DMS53 treated with DMSO at 0.1 percent for 48 hours (cell line): Measurements from ENCODE around the gene MRPL41.
"Not testable (repeated sequence)": the region's sequence is repeated elsewhere in the genome, so short reads cannot be mapped to it uniquely, and the experiment has no call there.

Source experiments
- DNase-seq: peaks from one replicate; lab custom pipeline; 2025; ENCODE audit not compliant: unreplicated experiment; lab: John Stamatoyannopoulos, UW

MRPL41 gene

DNA sequence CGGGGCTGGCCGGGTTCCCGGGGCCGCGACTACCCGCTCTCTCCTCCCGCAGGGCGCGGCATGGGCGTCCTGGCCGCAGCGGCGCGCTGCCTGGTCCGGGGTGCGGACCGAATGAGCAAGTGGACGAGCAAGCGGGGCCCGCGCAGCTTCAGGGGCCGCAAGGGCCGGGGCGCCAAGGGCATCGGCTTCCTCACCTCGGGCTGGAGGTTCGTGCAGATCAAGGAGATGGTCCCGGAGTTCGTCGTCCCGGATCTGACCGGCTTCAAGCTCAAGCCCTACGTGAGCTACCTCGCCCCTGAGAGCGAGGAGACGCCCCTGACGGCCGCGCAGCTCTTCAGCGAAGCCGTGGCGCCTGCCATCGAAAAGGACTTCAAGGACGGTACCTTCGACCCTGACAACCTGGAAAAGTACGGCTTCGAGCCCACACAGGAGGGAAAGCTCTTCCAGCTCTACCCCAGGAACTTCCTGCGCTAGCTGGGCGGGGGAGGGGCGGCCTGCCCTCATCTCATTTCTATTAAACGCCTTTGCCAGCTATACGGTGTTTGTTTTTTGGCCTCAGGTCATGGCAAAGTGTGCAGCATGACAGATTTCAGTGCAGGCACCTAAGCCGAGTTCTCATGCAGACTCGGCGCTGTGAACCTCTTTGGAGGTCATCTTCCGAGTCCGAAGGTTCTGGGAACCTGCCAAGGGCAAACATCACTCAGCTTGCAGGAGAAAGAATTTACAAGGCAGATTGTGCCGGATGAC lies 516 bp downstream of the MRPL41 start:
- DNase-seq, result peak; percentile 34

GRCh38 chr9:137553654-137554053 lies 2.0 kb downstream of the MRPL41 start:
- not testable (repeated sequence) for DNase-seq

GRCh38 chr9:137554349-137554748 lies 2.7 kb downstream of the MRPL41 start:
- DNase-seq, result no peak

DNA sequence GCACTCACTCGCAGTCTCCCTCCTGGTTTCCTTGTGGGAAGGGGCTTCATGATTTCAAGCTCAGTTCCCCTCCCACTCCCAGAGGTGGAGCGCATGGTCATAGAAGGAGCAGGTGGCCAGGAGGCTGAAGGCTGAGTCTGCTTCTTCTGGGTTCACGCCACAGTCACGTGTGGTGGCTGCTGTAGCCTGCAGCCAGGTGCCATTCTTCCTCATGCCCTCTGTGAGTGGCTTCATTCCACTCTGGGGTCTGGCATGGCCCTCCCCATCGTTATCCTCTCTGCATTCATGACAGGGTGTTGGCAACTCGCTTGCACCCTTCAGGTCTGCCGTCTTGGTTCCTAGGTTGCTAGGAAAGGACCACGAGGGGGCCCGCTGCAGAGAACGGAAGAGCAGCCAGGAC lies 3.5 kb downstream of the MRPL41 start:
- DNase-seq, result no peak

DNA sequence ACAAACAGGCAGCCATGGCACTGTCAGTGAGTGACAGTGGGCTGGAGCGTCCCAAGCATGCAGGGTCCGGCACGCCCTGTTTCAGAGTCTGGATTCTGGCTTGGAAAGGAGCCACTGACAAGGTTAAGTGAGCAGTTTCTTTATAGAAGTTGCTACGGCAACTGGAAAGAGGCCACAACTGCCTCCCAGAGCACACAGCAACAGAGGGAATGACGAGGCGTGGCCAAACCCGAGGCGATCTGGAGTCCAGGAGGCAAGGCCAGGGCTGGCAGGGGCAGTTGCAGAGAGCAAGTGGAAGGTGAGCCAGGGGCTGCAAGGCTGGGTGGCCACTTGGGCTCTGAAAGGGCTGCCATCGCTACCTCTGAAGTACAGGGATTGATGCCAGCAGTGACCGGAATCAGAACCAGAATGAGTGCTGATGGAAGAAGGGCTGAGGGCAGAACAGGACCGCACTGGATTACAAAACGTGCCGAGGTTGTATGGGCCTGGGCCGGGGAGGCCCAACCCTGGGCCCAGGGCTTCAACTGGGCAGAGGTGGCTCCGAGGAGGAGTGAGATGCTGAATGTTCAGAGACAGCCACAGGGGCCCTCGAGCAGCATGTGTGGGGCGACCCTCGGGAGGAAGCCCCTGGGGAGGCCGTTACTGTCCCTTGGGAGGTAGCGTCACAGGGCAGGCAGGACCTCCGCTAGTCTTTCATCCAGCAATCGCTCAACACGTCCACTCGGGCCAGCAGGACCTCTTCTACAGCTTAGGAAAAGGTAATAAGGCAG lies 4.6 kb downstream of the MRPL41 start:
- no peak for DNase-seq

GRCh38 chr9:137558127-137558526 lies 6.4 kb downstream of the MRPL41 start:
- DNase-seq, result no peak

DNA sequence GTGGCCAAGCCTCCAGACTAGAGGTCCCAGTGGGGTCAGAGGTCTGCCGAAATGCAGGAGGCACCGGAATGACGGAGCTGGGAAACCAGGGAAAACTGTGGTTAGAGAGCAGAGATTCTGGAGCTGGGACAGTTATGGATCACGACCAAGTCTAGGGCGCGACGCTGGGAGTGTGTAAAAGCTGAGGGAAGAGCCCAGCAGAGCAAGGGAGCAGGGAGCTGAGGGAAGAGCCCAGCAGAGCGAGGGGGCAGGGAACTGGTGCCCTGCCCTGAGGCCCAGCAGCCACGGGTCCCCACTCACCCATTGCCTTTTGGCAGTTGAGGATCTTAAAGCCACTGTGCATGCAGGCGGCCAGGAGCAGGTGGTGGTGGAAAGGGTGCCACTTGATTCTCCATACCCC lies 12.5 kb downstream of the MRPL41 start:
- DNase-seq, result no peak

DNA sequence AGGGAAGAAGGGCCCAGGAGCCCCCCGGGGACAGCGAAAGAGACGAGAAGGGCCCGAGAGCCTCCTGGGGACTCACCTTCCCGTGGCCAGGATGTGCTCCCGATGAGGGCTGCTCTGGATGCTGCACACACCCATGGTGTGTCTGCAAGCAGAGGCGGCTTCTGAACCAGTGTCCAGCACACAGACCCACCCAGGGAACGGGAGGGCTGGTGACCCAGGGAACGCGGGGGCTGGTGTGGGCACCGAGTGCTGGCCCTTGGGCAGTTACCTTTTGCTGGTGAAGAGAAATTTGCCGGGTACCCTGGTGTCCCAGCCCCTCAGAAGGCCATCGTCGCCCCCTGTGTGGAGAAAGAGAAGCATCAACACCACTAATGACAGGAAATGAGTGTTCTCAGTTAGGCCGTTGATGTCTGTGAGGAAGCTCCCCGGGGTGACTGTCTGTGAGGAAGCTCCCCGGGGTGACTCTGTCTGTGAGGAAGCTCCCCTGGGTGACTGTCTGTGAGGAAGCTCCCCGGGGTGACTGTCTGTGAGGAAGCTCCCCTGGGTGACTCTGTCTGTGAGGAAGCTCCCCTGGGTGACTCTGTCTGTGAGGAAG lies 13.2 kb downstream of the MRPL41 start:
- DNase-seq, result no peak

DNA sequence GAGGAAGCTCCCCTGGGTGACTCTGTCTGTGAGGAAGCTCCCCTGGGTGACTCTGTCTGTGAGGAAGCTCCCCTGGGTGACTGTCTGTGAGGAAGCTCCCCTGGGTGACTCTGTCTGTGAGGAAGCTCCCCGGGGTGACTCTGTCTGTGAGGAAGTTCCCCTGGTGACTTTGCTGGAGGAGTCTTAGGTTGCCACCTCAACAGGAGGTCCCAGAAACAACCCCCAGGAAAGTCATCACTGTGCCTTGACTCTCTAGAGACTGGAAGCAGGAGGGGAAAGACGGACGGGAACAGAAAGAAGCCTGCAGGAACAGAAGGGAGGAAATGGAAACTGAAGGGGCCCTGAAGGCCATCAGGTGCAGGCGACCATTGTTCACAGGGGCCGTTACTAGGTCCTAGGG lies 16.8 kb downstream of the MRPL41 start:
- not testable (repeated sequence) for DNase-seq

DNA sequence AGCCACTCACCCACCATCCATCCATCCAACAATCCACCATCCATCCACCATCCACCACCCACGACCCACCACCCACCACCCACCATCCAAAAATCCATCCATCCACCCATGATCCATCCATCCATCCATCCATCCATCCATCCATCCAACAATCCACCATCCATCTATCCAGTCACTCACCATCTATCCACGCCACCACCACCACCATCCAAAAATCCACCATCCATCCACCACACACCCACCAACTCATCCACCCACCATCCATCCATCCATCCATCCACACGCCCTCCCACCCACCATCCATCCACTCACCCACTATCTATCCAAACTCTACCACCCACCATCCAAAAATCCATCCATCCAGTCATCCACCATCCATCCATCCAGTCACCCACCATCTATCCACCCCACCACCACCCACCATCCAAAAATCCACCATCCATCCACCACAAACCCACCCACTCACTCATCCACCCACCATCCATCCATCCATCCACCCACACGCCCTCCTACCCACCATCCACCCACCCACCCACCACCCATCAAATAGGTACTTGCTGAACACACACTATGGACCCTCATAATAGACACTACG lies 18.0 kb downstream of the MRPL41 start:
- no peak for DNase-seq

GRCh38 chr9:137570566-137570965 lies 18.9 kb downstream of the MRPL41 start:
- DNase-seq, result no peak

GRCh38 chr9:137574192-137574591 lies 22.5 kb downstream of the MRPL41 start:
- DNase-seq, result no peak

GRCh38 chr9:137575364-137575715 lies 23.7 kb downstream of the MRPL41 start:
- DNase-seq, result no peak

GRCh38 chr9:137575716-137576411 lies 24.2 kb downstream of the MRPL41 start:
- DNase-seq, result no peak

- peak; percentile 86 for DNase-seq
Observed at GRCh38 chr9:137578518-137579258, 27.0 kb downstream of the MRPL41 start, which contains the start of gene DPH7. TSS of gene DPH7 (minus strand) at chr9:137578925. CDS start at chr9:137578777, 148 bp downstream.

GRCh38 chr9:137579259-137579604 lies 27.6 kb downstream of the MRPL41 start:
- no peak for DNase-seq

GRCh38 chr9:137580209-137580953 lies 28.7 kb downstream of the MRPL41 start:
- no peak for DNase-seq

DNA sequence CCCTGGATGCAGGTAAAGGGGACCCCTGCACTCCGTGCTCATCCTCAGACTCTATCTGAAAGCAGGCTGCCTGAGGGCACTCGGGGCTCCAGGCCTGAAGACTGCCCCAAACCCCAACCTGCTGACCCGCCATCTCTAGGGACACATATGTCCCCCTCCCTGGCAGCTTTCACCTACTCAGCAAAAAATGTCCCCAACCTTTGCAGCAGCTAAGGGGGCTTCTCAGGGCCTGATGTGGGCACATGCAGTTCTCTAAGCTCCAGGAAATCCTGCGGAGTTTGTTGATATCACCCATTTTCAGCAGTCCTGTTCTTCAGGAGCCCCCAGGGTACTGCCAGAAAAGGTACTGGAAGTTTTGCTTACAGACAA lies 29.3 kb downstream of the MRPL41 start:
- DNase-seq, result no peak

DNA sequence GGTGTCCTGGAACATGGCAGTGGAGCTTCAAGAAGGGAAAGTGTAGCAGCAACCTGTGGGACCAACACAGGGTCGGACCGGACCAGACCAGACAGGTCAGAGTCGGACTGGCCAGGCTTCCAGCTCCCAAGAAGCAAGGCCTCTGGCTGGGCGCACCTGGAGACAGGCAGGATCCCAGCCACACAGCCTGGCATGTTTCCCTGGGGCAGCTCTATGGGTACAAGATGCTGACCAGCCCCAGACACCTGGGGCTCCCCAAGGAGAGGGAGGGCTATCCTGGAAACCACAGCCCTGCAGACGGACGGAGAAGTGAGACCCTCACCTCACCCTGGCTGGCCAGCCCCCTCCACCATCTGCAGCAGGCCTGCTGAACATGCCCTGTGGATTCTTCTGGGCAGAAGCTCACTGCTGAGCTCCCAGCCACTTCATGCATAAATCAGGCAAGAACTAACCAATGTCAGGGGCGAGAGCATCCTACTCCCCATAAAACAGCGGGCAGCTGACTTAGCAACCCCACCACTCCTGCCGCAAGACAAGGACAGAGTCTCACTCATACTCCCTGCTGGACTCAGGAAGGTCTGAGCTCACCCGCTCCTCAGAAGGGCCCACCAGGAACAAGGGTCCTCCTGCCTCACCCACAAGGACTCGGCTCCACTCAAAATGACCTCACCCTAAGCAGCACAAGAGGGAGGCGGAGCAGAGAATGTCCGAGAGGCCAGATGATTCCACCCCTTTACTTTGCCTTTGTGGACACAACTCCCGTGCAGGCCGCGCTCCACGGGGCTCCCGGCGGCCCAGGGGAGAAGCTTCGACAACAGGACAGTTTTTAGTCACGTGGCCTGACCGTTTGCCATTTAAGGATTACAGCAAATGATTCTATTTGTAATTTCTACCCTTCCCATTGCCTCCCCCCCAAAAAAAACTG lies 29.9 kb downstream of the MRPL41 start:
- DNase-seq, result no peak
